Stimulated activated CD4-positive, alpha-beta T cell treated with anti-CD3 and anti-CD28 coated beads, Interleukin-1b, Interleukin-23, amount 100 ng/mL, for 1 hour (primary cell): ENCODE measurements around the gene TIMM23.
"Not testable (repeated sequence)": the region's sequence is repeated elsewhere in the genome, so short reads cannot be mapped to it uniquely, and the experiment has no call there.

Source experiments
- DNase-seq, 2 donors: peaks; one replicate each; pipeline ENCODE4 v3.0.0-alpha.2; 2020; ENCODE audit warnings: low read depth in 2 of 2

The TIMM23 gene

GRCh38 chr10:45997557-45997956 lies 25.3 kb downstream of the TIMM23 start:
- DNase-seq = no peak

DNA sequence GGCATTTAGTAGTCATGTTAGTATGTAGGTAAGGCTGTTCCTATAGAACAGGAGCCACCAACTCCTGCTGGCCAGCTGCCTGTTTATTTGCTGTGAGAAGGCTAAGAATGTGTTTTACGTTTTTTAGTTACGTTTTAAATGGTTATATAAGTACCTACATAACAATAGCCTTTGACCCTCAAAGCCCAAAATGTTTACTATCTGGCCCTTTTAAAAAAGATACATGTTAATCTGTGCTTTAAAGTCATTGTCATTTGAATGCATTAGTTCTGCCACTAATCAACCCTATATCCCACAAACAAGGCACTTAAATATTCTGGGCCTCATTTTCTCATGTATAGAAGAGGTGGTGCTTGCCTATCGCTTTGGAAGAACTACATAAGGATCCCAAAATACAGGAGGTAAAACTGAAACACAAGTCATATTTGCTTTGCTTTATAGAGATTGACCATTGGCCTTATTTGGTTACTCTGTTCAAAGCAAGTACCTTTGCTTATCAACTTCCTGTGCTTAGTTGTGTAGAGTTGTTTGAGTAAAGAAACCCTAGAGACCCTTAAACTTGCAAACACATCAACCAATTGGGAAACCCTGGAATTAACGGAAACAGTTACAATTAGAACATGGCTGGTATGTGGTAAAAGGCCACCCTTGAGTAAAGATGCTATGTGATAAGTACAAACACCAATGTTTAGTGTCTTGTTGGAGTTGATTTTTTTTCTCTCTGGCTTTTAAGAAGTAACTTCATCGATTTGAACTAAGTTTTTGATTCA lies 25.9 kb downstream of the TIMM23 start:
- DNase-seq = no peak

GRCh38 chr10:45999955-46000354 lies 27.7 kb downstream of the TIMM23 start:
- DNase-seq = not testable (repeated sequence)

DNA sequence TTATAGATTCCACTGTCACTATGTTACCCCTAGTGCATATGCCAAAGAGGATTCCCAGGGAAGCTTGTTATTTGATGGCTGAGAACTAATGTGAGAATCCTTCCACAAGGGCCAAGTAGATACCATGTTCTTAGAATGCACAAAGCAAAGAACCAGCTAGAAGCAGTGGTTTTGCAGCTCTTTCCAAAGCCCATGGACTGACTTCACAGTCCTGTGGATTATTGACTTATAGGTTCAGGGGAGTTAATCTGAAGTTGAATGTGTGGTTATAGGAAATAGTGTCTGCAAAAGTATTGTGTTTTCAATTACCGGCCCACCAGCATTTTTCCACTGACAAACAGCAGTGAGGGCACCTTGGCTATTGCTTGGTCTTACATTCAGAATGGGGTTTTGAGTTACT lies 28.2 kb downstream of the TIMM23 start:
- no peak for DNase-seq

- DNase-seq = no peak
These were observed 29.0 kb downstream of the TIMM23 start for GRCh38 chr10:46001187-46001756.

DNA sequence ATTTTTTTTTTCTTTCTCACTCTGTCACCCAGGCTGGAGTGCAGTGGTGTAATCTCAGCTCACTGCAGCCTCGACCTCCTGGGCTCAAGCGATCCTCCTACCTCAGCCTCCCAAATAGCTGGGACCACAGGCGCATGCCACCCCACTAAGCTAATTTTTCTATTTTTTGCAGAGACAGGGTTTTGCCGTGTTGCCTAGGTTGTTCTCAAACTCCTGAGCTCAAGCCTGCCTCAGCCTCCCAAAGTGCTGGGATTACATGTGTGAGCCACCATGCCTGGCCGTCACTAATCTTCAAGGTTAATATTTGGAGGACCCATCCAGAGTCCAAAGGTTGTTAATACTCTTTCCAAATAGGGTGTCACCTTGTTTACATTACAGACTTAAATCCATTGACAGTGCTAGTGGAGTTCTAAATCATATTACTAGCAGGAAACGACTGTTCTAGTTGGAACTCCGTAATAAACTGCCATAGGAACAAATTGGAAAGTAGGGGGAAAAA lies 29.9 kb downstream of the TIMM23 start:
- not testable (repeated sequence) for DNase-seq

DNA sequence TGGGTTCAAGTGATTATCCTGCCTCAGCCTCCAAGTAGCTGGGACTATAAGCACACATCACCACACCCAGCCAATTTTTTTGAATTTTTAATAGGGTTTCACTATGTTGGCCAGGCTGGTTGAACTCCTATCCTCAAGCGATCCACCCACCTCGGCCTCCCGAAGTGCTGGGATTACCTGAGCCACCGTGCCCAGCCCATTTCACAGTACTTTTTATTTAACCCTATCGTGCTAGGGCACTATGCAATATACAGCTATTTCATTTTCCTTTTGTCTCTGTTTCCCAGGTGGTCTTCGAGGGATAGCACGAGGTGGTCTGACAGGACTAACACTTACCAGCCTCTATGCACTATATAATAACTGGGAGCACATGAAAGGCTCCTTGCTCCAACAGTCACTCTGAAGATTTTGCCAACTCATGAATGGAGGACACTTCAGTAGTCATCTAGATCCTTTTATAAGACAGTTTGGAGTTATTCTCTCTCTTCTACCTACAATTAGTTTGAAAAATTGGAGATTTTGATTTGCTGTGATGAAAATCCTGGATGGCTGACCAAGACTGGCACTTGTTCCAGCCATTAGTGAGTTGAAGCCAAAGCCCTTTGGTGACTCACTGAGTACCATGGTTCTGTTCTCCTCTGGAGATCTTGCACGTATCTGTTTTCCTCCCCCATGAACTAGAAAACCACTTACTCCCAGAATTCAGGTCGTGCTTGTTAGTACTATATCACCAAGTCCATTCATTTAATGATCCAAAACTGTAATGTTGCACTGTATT lies 30.8 kb downstream of the TIMM23 start:
- no peak for DNase-seq

DNA sequence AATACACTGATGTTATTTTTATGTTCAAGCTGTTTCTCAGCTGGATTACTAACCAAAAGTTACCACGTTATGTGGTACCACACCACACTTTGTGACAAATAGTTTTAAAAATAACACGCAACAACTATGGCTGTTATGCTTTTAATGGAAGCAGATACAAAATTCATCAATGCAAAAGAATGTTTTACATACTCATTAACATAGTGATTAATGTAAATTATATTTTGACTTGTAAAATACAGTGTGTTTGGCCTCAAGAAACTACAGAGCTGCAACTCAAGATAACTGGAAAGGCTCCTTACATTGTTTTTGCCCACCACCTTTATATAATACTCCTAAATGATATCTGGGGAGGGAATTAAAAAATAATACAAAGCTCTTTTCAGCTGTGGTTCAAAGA lies 32.7 kb downstream of the TIMM23 start:
- no peak for DNase-seq

GRCh38 chr10:46005383-46005782 lies 33.1 kb downstream of the TIMM23 start:
- no peak for DNase-seq

- DNase-seq = no peak
These were observed 33.9 kb downstream of the TIMM23 start for GRCh38 chr10:46006219-46006618.

DNA sequence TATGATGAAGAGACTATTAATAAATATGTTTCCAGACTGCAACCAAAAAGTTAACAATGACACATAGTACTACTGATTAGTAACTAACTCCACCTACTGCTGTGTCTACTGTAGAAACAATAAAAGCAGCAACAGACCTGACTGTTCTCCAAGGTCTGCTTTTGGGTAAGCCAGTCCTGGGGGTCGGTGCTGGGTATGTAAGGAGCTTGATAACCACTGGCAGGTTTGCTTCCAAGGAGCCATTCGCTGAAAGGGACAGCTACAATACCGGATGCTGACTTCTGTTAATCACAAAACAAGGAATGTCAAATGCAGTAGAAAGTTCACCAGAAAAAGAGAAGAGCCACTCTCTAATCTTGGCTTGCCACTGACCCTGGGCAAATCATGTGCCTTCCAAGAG lies 40.5 kb downstream of the TIMM23 start:
- DNase-seq = no peak

DNA sequence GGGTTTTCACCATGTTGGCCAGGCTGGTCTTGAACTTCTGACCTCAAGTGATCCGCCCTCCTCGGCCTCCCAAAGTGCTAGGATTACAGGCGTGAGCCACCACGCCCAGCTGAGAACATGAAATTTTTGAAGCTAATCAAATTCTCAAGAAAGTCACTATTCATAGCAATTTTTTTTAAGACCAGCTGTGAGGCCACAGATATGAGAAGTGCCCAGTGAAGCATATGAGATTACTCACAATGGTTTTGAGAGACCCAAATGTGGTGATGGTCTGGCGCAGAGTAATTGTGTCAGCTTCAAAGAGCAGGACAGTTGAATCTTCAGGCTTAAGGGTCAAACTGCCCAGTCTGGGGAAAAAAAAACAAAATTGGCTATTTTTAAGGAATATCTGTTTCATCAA lies 41.9 kb downstream of the TIMM23 start:
- DNase-seq = no peak

- DNase-seq = no peak
These were observed 42.6 kb downstream of the TIMM23 start for GRCh38 chr10:46014683-46015405.

DNA sequence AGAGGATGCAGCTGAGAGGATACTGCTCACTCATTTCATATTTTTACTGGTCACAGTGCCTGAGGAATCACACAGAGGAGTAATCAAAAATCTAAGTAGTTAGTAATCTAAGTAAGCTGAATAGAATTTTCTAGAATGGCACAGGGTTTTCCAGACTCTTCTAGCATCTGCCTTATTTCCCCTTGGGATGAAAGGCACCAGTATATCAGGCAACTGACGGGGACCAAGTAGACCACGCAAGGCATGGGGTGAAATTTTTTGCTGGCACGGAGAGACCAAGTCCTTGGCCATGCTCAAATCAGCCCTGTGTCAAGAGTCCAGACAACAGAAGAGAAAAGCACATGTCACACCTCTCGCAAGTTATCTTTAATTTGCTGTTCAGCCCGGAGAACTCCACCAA lies 43.9 kb downstream of the TIMM23 start:
- DNase-seq = no peak

- no peak for DNase-seq
These were observed 44.5 kb downstream of the TIMM23 start for GRCh38 chr10:46016811-46017210.

DNA sequence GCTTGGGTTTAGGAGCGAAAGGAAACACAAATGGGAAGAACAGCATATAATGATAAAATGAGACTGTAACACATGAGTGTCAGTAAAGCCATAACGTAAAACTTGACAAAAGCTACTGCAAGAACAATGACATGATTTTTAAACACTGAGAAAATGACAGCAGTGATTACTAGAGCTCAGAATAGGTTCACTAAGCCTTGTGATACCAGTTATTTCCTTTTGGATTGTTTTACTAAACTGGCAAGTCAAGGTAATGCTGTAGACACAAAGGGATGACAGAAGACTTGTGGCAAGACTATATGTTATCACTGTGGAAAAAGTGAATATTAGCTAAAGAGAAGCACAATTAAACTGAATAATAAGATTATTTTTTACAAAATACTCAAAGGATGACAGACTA lies 45.4 kb downstream of the TIMM23 start:
- no peak for DNase-seq

DNA sequence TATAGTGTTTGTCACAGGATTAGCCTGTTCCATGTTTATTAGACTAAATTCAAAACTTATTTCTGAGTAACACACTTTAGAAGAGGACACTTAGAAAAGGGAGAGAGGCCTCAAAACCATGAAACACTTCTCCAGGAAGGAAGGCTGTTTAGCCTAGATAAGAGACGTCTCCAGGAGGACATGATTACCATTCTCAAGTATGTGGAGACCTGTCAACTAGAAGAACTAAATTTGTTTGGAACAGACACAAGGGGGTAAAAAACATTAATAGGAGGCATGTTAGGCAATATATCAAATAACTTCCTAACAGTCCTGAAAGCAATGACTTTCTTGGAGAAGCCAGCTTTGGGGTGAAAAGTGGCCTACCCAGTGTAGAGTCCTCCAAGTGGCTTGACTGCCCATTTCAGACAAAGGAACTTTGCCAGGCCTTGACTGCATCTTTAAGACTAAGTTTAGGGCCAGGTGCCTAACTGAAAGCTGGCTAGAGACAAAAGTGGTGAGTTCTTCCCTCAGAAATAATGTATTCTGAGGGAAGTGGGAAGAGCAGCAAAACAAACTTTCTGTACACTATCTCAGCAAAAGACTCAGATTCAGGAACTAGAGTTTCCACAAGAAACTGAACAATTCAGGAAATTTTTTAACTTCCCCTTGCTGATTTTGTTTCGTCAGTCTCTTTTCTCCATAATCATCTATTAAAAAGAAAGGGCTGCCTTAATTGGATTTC lies 46.3 kb downstream of the TIMM23 start:
- no peak for DNase-seq

GRCh38 chr10:46019177-46019528 lies 46.9 kb downstream of the TIMM23 start:
- DNase-seq = no peak

- DNase-seq = no peak
These were observed 47.5 kb downstream of the TIMM23 start for GRCh38 chr10:46019569-46020343.

DNA sequence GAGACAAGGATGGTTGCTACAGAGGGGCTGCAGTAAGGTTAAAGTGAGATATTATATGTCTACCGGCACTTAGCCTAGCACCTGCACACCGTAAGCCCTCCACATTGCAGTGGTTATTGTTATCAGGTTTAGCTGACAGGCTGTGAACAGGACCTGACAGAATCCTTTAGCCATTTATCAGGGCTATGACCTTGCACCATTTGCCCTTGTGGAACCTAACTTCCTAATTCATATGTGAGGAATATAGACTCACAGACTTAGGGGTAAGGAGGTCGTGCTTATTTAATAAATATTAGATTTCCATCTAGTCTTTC lies 48.0 kb downstream of the TIMM23 start:
- DNase-seq = no peak
